ENCODE measurements around the gene BRCA1.

- TF ChIP-seq CTCF (IDR thresholded peaks at IDR 0.05) = no peak
- TF ChIP-seq POLR2A (IDR thresholded peaks at IDR 0.05) = no peak
Measured at GRCh38 chr17:43031666-43032065, 93.5 kb downstream of the BRCA1 start.

All from suprapubic skin (tissue), 3 donors.